Raji (cell line): Measurements from ENCODE around the gene MGAT5B.

ENCODE experiments used
- POLR2A ChIP-seq: IDR thresholded peaks from 2 replicates; pipeline ENCODE4 v1.6.1; 2011; ENCODE audit warnings: low read depth, low read length, control low read depth; ENCODE audit not compliant: insufficient read depth

The MGAT5B gene

GRCh38 chr17:76995387-76996105 is 127.3 kb downstream of the MGAT5B start:
- no peak for TF ChIP-seq POLR2A

- no peak for TF ChIP-seq POLR2A
Measured at GRCh38 chr17:76996741-76997694, 128.8 kb downstream of the MGAT5B start.

- TF ChIP-seq POLR2A = no peak
Measured at GRCh38 chr17:76997981-76998531, 129.9 kb downstream of the MGAT5B start.

GRCh38 chr17:76998839-76999238 is 130.6 kb downstream of the MGAT5B start:
- peak; percentile 23 for TF ChIP-seq POLR2A
